DND-41 (cell line): Measurements from ENCODE around the gene AHNAK.

Source experiments
- ATAC-seq: fragments of 200-7000 bp; cut with Tn5 transposase; 3 replicates; pipeline ENCODE4 v1.9.1; 2021; ENCODE audit warnings: low read depth; ENCODE audit not compliant: insufficient read depth
- DNase-seq: peaks from one replicate; pipeline ENCODE4 v3.0.0-alpha.2; 2020
- H2AFZ ChIP-seq: 2 replicates; pipeline ENCODE4 v1.6.0; 2012; ENCODE audit warnings: low read depth, low read length
- H3K27ac ChIP-seq: 2 replicates; pipeline ENCODE4 v1.5.1; 2012; ENCODE audit warnings: low read length, inconsistent platforms
- H3K27me3 ChIP-seq: fragments of 200-600 bp; sonication (generic); 2 replicates; pipeline ENCODE4 v1.6.0; 2012; ENCODE audit warnings: low read length, mild to moderate bottlenecking, inconsistent platforms; ENCODE audit not compliant: insufficient read depth, poor library complexity
- H3K36me3 ChIP-seq: 2 replicates; pipeline ENCODE4 v1.5.1; 2012; ENCODE audit warnings: low read length, inconsistent platforms; ENCODE audit not compliant: insufficient read depth
- H3K4me1 ChIP-seq: 2 replicates; pipeline ENCODE4 v1.5.1; 2012; ENCODE audit warnings: mild to moderate bottlenecking, low read length; ENCODE audit not compliant: insufficient read depth
- H3K4me2 ChIP-seq: 2 replicates; pipeline ENCODE4 v1.6.0; 2012; ENCODE audit warnings: mild to moderate bottlenecking, moderate library complexity, low read length, inconsistent platforms; ENCODE audit not compliant: insufficient read depth
- H3K4me3 ChIP-seq, 2 experiments: fragments of 200-600 bp in 1 of 2; shearing (Covaris generic) in 1 of 2; 2 replicates each; pipeline ENCODE4 v1.5.1; 2012 to 2016; ENCODE audit warnings: inconsistent platforms in 2 of 2, low read length in 2 of 2, mild to moderate bottlenecking in 2 of 2, low read depth in 1 of 2, moderate library complexity in 1 of 2
- H3K79me2 ChIP-seq: 2 replicates; pipeline ENCODE4 v1.6.0; 2012; ENCODE audit warnings: low read length, inconsistent platforms; ENCODE audit not compliant: insufficient read depth
- H3K9ac ChIP-seq: 2 replicates; pipeline ENCODE4 v1.6.0; 2012; ENCODE audit warnings: low read depth, mild to moderate bottlenecking, inconsistent platforms, low read length, moderate library complexity
- H3K9me3 ChIP-seq: 2 replicates; pipeline ENCODE4 v1.5.1; 2012; ENCODE audit warnings: low read length, moderate library complexity, mild to moderate bottlenecking, inconsistent platforms; ENCODE audit not compliant: insufficient read depth, severe bottlenecking
- H4K20me1 ChIP-seq: 2 replicates; pipeline ENCODE4 v1.6.0; 2012; ENCODE audit warnings: low read length; ENCODE audit not compliant: insufficient read depth
- EZH2 ChIP-seq: IDR thresholded peaks from 3 replicates; pipeline ENCODE4 v1.6.1; 2012; ENCODE audit warnings: borderline replicate concordance, low read depth, mild to moderate bottlenecking, moderate library complexity, low read length, inconsistent platforms; ENCODE audit not compliant: severe bottlenecking
- TF ChIP-seq, protein P1 (sequence below): IDR thresholded peaks from 2 replicates; pipeline ENCODE4 v1.5.1; 2012; ENCODE audit warnings: borderline replicate concordance, low read length, moderate library complexity, mild to moderate bottlenecking; ENCODE audit not compliant: poor library complexity, severe bottlenecking; ENCODE audit errors: extremely low read depth

The AHNAK gene

DNA sequence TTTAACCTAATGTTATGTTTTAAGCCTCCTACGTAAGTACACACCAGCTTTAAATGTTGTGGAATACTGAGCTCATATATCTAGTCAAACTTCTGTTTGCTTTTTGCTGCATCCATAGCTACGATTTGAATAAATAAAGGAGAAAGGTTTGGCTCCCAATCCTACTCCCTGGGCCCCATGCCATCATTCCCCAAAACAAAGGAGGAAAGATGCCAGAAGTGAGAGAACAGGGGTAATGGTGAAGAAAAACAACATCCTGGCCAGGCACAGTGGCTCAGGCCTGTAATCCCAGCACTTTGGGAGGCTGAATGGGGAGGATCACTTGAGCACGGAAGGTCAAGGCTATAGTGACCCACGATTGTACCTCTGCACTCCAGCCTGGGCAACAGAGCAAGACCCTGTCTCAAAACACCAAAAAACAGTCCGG is 101.3 kb downstream of the AHNAK start:
- DNase-seq (no peak), ATAC-seq (no peak)
- no peaks in the 10 kb centered on the region for H3K36me3 ChIP-seq
- TF ChIP-seq EZH2, result no peak
- TF ChIP-seq, protein P1, sequence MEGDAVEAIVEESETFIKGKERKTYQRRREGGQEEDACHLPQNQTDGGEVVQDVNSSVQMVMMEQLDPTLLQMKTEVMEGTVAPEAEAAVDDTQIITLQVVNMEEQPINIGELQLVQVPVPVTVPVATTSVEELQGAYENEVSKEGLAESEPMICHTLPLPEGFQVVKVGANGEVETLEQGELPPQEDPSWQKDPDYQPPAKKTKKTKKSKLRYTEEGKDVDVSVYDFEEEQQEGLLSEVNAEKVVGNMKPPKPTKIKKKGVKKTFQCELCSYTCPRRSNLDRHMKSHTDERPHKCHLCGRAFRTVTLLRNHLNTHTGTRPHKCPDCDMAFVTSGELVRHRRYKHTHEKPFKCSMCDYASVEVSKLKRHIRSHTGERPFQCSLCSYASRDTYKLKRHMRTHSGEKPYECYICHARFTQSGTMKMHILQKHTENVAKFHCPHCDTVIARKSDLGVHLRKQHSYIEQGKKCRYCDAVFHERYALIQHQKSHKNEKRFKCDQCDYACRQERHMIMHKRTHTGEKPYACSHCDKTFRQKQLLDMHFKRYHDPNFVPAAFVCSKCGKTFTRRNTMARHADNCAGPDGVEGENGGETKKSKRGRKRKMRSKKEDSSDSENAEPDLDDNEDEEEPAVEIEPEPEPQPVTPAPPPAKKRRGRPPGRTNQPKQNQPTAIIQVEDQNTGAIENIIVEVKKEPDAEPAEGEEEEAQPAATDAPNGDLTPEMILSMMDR, result no peak
- no peak overlapping the region for H3K27ac ChIP-seq
- H3K4me3 ChIP-seq, result no peak overlapping the region
- no peak overlapping the region for H2AFZ ChIP-seq
- H3K79me2 ChIP-seq, result no peaks in the 10 kb centered on the region
- H3K9me3 ChIP-seq, result no peaks in the 10 kb centered on the region
- H4K20me1 ChIP-seq, result no peaks in the 10 kb centered on the region
- peaks cover 17% of the 10 kb centered on the region for H3K27me3 ChIP-seq
- H3K9ac ChIP-seq, result no peak overlapping the region
- no peak overlapping the region for H3K4me2 ChIP-seq
- no peaks in the 10 kb centered on the region for H3K4me1 ChIP-seq

DNA sequence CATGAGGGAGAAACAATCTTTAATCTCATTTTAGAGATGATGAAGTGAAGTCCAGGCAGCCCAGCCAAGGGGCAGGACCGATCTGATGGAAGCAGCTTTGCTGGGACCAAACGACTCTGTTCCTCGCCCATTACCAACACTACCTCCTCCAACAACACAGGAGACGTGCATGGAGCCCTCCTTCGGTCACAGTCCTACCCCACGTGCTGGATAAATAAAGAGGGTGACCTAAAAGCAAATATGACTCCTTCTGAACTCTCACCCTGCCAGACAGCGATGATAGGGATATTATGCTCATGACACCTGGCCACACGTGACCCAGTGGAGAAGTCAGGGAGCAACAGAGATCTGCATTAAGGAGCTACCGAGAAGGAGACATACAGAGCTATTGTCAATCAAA is 101.8 kb downstream of the AHNAK start:
- Histone ChIP-seq H2AFZ (no peak overlapping the region), H3K27ac (no peak overlapping the region), H3K9ac (no peak overlapping the region), H4K20me1 (no peaks in the 10 kb centered on the region), H3K4me2 (no peak overlapping the region), H3K36me3 (no peaks in the 10 kb centered on the region), H3K4me3 (no peak overlapping the region), H3K79me2 (no peaks in the 10 kb centered on the region), H3K27me3 (peaks cover 17% of the 10 kb centered on the region), H3K4me1 (no peaks in the 10 kb centered on the region), H3K9me3 (no peaks in the 10 kb centered on the region)
- TF ChIP-seq, protein P1, result no peak
- TF ChIP-seq EZH2, result no peak
- DNase-seq, result no peak
- no peak for ATAC-seq

DNA sequence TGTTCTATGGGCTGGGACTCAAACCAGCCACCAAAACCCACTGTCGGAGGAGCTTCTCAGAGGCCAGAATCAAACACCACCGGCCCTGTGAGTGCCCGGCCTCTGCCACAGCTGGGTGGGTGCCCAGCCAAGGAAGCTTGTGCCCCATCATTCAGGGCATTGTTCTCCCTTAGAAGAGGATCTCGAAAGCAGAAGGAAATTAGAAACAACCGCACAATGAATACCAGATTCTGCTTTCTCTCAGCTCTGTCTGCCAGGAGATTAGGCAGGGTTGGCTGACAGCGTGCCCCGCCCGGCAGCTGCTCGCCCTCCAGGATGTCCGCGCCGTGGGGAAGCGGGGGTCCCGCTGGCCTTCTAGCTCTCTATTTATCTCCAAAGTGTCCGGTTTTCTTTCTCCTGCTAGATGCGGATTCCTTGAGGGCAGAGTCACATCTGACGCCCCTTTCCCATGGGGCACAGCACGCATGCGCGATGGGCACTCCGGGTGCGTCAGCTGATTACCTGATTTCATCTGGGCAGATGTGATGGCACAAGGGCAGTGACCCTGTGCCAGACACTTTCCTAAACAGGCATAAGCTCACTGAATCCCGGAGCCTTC is 102.3 kb downstream of the AHNAK start:
- Histone ChIP-seq H2AFZ (no peak overlapping the region), H3K4me1 (no peaks in the 10 kb centered on the region), H3K4me3 (no peak overlapping the region), H3K79me2 (no peaks in the 10 kb centered on the region), H4K20me1 (no peaks in the 10 kb centered on the region), H3K27ac (no peak overlapping the region), H3K9ac (no peak overlapping the region), H3K36me3 (no peaks in the 10 kb centered on the region), H3K9me3 (no peaks in the 10 kb centered on the region), H3K27me3 (peaks cover 17% of the 10 kb centered on the region), H3K4me2 (no peak overlapping the region)
- DNase-seq (no peak), ATAC-seq (no peak)
- TF ChIP-seq EZH2, result no peak
- TF ChIP-seq, protein P1, result no peak
